IMR-90 (cell line): ENCODE results near the gene CAMTA1. TPM values are rescaled to one million over a fixed set of nuclear protein-coding genes. Genes with fewer than 3 reads are reported as not detected.

ENCODE experiments used
- ATAC-seq: fragments of 200-7000 bp; cut with Tn5 transposase; 2 replicates; pipeline ENCODE4 v1.9.1; 2020; ENCODE audit warnings: low read depth, mild to moderate bottlenecking, moderate library complexity
- BruUV-seq: library from RNA; stranded (reverse); fragments of 400-500 nt; replicated peaks from 2 replicates; lab custom pipeline; 2021; lab: Mats Ljungman, UMichigan
- CTCF ChIA-PET: fragments of 300-600 bp; formaldehyde crosslinking; extraction: SDS; loops from one replicate; lab custom pipeline; 2021; ENCODE audit warnings: antibody characterized with exemption; lab: Yijun Ruan, JAX
- POLR2A ChIA-PET: fragments of 300-600 bp; sonication (Branson Sonifier 250); formaldehyde crosslinking; loops from one replicate; lab custom pipeline; 2022; ENCODE audit warnings: antibody characterized with exemption; ENCODE audit not compliant: unreplicated experiment; lab: Charles Lee
- DNase-seq: peaks from one replicate; pipeline ENCODE4 v3.0.0; 2013
- H2AFZ ChIP-seq: replicated peaks from 2 replicates; pipeline ENCODE3; 2013; ENCODE audit warnings: low read length, mild to moderate bottlenecking; ENCODE audit not compliant: poor library complexity
- H2AK5ac ChIP-seq: 2 replicates; pipeline ENCODE4 v1.6.1; 2013; ENCODE audit warnings: low read depth, low read length, inconsistent platforms
- H2AK9ac ChIP-seq: replicated peaks from 2 replicates; pipeline ENCODE3; 2013; ENCODE audit warnings: mild to moderate bottlenecking, low read depth, low read length, moderate library complexity; ENCODE audit not compliant: poor library complexity
- H2BK120ac ChIP-seq: 2 replicates; pipeline ENCODE4 v1.6.1; 2013; ENCODE audit warnings: low read depth, low read length, inconsistent platforms
- H2BK15ac ChIP-seq: 3 replicates; pipeline ENCODE4 v1.6.1; 2013; ENCODE audit warnings: low read depth, low read length, inconsistent platforms
- H2BK20ac ChIP-seq: 2 replicates; pipeline ENCODE4 v1.6.1; 2013; ENCODE audit warnings: low read depth, mild to moderate bottlenecking, inconsistent platforms, low read length, moderate library complexity
- H2BK5ac ChIP-seq: 2 replicates; pipeline ENCODE4 v1.6.1; 2013; ENCODE audit warnings: mild to moderate bottlenecking, low read depth, low read length, inconsistent platforms; ENCODE audit not compliant: poor library complexity, severe bottlenecking
- H3K14ac ChIP-seq: replicated peaks from 2 replicates; pipeline ENCODE4 v1.6.1; 2013; ENCODE audit warnings: low read depth, low read length, inconsistent platforms
- H3K18ac ChIP-seq: 2 replicates; pipeline ENCODE4 v1.6.1; 2013; ENCODE audit warnings: low read depth, low read length, control low read depth
- H3K23ac ChIP-seq: 2 replicates; pipeline ENCODE4 v1.6.1; 2013; ENCODE audit warnings: low read depth, low read length, inconsistent platforms
- H3K27ac ChIP-seq: 2 replicates; pipeline ENCODE4 v1.5.1; 2013; ENCODE audit warnings: mild to moderate bottlenecking, control low read depth, low read length; ENCODE audit not compliant: insufficient read depth
- H3K27me3 ChIP-seq: 2 replicates; pipeline ENCODE4 v1.6.1; 2013; ENCODE audit warnings: low read length; ENCODE audit not compliant: control insufficient read depth, insufficient read depth
- H3K36me3 ChIP-seq: 2 replicates; pipeline ENCODE4 v1.6.1; 2013; ENCODE audit warnings: low read length, mixed read lengths; ENCODE audit not compliant: control insufficient read depth, insufficient read depth
- H3K4ac ChIP-seq: 2 replicates; pipeline ENCODE4 v1.6.1; 2013; ENCODE audit warnings: low read depth, low read length, inconsistent platforms
- H3K4me1 ChIP-seq: 2 replicates; pipeline ENCODE4 v1.6.1; 2013; ENCODE audit warnings: low read length, mixed read lengths; ENCODE audit not compliant: control insufficient read depth, insufficient read depth
- H3K4me2 ChIP-seq: 2 replicates; pipeline ENCODE4 v1.6.1; 2013; ENCODE audit warnings: low read depth, mild to moderate bottlenecking, control low read depth, low read length, moderate library complexity
- H3K4me3 ChIP-seq: 2 replicates; pipeline ENCODE4 v1.5.1; 2013; ENCODE audit warnings: low read depth, mild to moderate bottlenecking, control low read depth, low read length, moderate library complexity; ENCODE audit not compliant: insufficient read depth
- H3K56ac ChIP-seq: 2 replicates; pipeline ENCODE4 v1.6.1; 2013; ENCODE audit warnings: low read length, inconsistent platforms; ENCODE audit not compliant: insufficient read depth; ENCODE audit errors: extremely low read depth
- H3K79me1 ChIP-seq, 2 experiments: 2 replicates each; pipeline ENCODE4 v1.6.1; 2013; ENCODE audit warnings: low read length in 2 of 2, inconsistent platforms in 1 of 2, low read depth in 1 of 2
- H3K9ac ChIP-seq: 2 replicates; pipeline ENCODE4 v1.6.1; 2013; ENCODE audit warnings: low read depth, low read length, control low read depth
- H3K9me1 ChIP-seq: 2 replicates; pipeline ENCODE4 v1.6.1; 2013; ENCODE audit warnings: low read length, inconsistent platforms; ENCODE audit not compliant: insufficient read depth
- H3K9me3 ChIP-seq: 2 replicates; pipeline ENCODE4 v1.6.1; 2013; ENCODE audit warnings: low read length; ENCODE audit not compliant: control insufficient read depth, insufficient read depth
- H4K20me1 ChIP-seq: 2 replicates; pipeline ENCODE4 v1.6.1; 2013; ENCODE audit warnings: low read length, inconsistent platforms; ENCODE audit not compliant: insufficient read depth
- H4K5ac ChIP-seq: 2 replicates; pipeline ENCODE4 v1.6.1; 2013; ENCODE audit warnings: mild to moderate bottlenecking, low read depth, low read length, control low read depth
- H4K8ac ChIP-seq, 2 experiments: 2 replicates each; pipeline ENCODE4 v1.6.1; 2013; ENCODE audit warnings: low read depth in 2 of 2, low read length in 2 of 2, control low read depth in 1 of 2, inconsistent platforms in 1 of 2
- H4K91ac ChIP-seq: 2 replicates; pipeline ENCODE4 v1.6.1; 2013; ENCODE audit warnings: low read depth, low read length, inconsistent platforms; ENCODE audit not compliant: insufficient read depth
- CEBPB ChIP-seq: IDR thresholded peaks from 2 replicates; pipeline ENCODE4 v1.6.1; 2012; ENCODE audit warnings: low read depth, low read length, improper control_type of control experiment
- CTCF ChIP-seq: conservative IDR thresholded peaks from 2 replicates; pipeline ENCODE4 v1.5.1; 2012; ENCODE audit warnings: mild to moderate bottlenecking, low read depth, low read length, improper control_type of control experiment
- MXI1 ChIP-seq: IDR thresholded peaks from 2 replicates; pipeline ENCODE4 v1.6.1; 2012; ENCODE audit warnings: low read depth, mild to moderate bottlenecking, low read length, moderate library complexity, borderline replicate concordance
- RCOR1 ChIP-seq: IDR thresholded peaks from 2 replicates; pipeline ENCODE4 v1.6.1; 2012; ENCODE audit warnings: mild to moderate bottlenecking, low read length, improper control_type of control experiment; ENCODE audit not compliant: insufficient replicate concordance
- SMC3 ChIP-seq: fragments of 150-350 bp; IDR thresholded peaks from 2 replicates; pipeline ENCODE4 v1.6.1; 2016; ENCODE audit warnings: low read depth, mild to moderate bottlenecking, antibody characterized with exemption, low read length, moderate library complexity
- USF2 ChIP-seq: fragments of 150-350 bp; IDR thresholded peaks from 2 replicates; pipeline ENCODE4 v1.6.1; 2017; ENCODE audit warnings: mild to moderate bottlenecking, antibody characterized with exemption, low read length, low read depth
- WGBS, 2 experiments: methylation state at CpG; one replicate each; pipeline versions ENCODE4 v1.1.5 to v1.1.7; 2013; ENCODE audit warnings: missing lambda C conversion rate in 2 of 2; ENCODE audit not compliant: insufficient read length in 1 of 2; ENCODE audit errors: extremely low coverage in 2 of 2; 5-methylcytosine and 5-hydroxymethylcytosine counted together
- dilution Hi-C: fragments of 300-500 bp; cut with HindIII; formaldehyde crosslinking; loops from one replicate; pipeline ENCODE4 v1.14.3; 2018; ENCODE audit warnings: low sequenced_read_pairs; ENCODE audit not compliant: unreplicated experiment
- in situ Hi-C: fragments of 300-500 bp; cut with MboI; formaldehyde crosslinking; loops from 3 replicates; pipeline ENCODE4 v1.14.3; 2019; ENCODE audit warnings: low sequenced_read_pairs, inconsistent platforms, mixed read lengths
- intact Hi-C: fragments of 100-400 bp; cut with micrococcal nuclease; formaldehyde crosslinking; loops from 2 replicates; pipeline ENCODE4 v1.10.0; 2022
- polyA plus RNA-seq, 3 experiments: library from polyadenylated mRNA; depleted of rRNA; stranded (reverse); fragments of >200 nt; gene quantifications; 2 replicates each; pipeline ENCODE4 v1.2.3, GENCODE V29; 2012; ENCODE audit warnings: low replicate concordance in 1 of 3
- total RNA-seq: library from RNA; depleted of rRNA; stranded (reverse); fragments of >200 nt; gene quantifications from 2 replicates; pipeline ENCODE4 v1.2.3, GENCODE V29; 2012

The CAMTA1 gene
- total and polyA plus RNA-seq, 2 of the 4 experiments (the other 2 are of a cell fraction): 35.5 to 74.3 TPM

- no TSS peak for BruUV-seq
- Histone ChIP-seq H4K91ac (no peak overlapping the region), H2AK5ac (no peak overlapping the region), H3K4me1 (peaks cover 9% of the 10 kb centered on the region), H3K9me1 (peaks cover 5% of the 10 kb centered on the region), H3K9me3 (no peaks in the 10 kb centered on the region), H3K36me3 (no peaks in the 10 kb centered on the region), H2AFZ (peak overlapping the region; percentile 33), H3K4me3 (no peak overlapping the region), H2AK9ac (no peak overlapping the region), H3K27ac (no peak overlapping the region), H3K4ac (no peak overlapping the region), H2BK5ac (no peak overlapping the region), H2BK15ac (no peak overlapping the region), H3K18ac (no peak overlapping the region), H3K23ac (no peak overlapping the region), H3K4me2 (no peak overlapping the region), H4K5ac (no peak overlapping the region), H3K56ac (no peak overlapping the region), H4K20me1 (no peaks in the 10 kb centered on the region), H3K9ac (no peak overlapping the region), H3K27me3 (no peaks in the 10 kb centered on the region), H3K79me1 (no peaks in the 10 kb centered on the region), H2BK20ac (no peak overlapping the region), H2BK120ac (no peak overlapping the region), H3K14ac (no peak overlapping the region), H4K8ac (no peak overlapping the region)
- ChIA-PET CTCF (no interaction called here), POLR2A (no interaction called here)
- WGBS, 2 experiments: 63% methylated on average over 5 of the region's 11 CpGs; no CpG with 5 or more reads in 1 of the 2 experiments
- ATAC-seq: no peak
- dilution Hi-C loops (no loop called here), intact Hi-C loops (no loop called here), in situ Hi-C loops (no loop called here)
- DNase-seq: no peak
- no peak for TF ChIP-seq USF2
- no peak for TF ChIP-seq SMC3
- TF ChIP-seq CEBPB: no peak
- TF ChIP-seq RCOR1: no peak
- no peak for TF ChIP-seq MXI1
- TF ChIP-seq CTCF: no peak
Measured at GRCh38 chr1:7495962-7496361, 710.7 kb downstream of the CAMTA1 start.
